ENCODE data around the gene ACTL6B. TPM values are rescaled to one million over a fixed set of nuclear protein-coding genes. Genes with fewer than 3 reads are reported as not detected.
A peak's percentile ranks its signal among the peaks of the same experiment; 100 is the strongest.

ACTL6B gene
- total RNA-seq, 2 donors from 2014 or later, result not detected

GRCh38 chr7:100623951-100624824 lies 32.1 kb downstream of the ACTL6B start:
- Mint-ChIP-seq H3K27ac (peak overlapping the region in 1 of 2 donors; percentile 4), H3K36me3 (peaks cover 0 to 10% of the 10 kb centered on the region in 2 donors), H3K9me3 (no peaks in the 10 kb centered on the region)
- ATAC-seq (no peak), DNase-seq (ENCODE audit: low spot score in 2 of 2) (no peak)

DNA sequence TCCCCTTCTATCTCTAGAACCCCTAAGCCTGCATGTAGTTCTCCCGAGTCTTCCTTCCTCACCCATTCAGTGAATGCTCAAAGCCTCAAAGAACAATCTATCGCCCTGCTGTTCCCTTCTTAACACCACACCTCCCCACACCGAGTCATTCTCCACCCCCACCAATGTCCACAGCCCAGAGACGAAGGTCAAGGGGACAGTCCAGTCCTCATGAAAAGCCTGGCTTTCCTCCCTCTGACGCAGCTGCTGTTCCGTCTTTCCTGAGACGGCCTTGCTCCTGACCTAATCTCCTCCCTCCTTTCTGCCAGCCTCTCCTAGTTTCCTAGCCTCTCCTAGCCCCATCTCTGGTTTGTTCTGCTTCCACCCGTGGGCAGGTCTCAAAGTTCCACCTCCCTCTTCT lies 34.7 kb downstream of the ACTL6B start:
- no peak for DNase-seq (ENCODE audit: low spot score in 2 of 2)
- ATAC-seq, result no peak
- Mint-ChIP-seq H3K36me3 (peaks cover 0 to 5% of the 10 kb centered on the region in 2 donors), H3K9me3 (no peaks in the 10 kb centered on the region), H3K27ac (peak overlapping the region in 1 of 2 donors; percentile 1)

GRCh38 chr7:100620804-100621203 lies 35.4 kb downstream of the ACTL6B start:
- no peak for DNase-seq (ENCODE audit: low spot score in 2 of 2)
- H3K36me3 Mint-ChIP-seq, result peaks cover 0 to 5% of the 10 kb centered on the region in 2 donors
- H3K27ac Mint-ChIP-seq, result peak overlapping the region in 1 of 2 donors; percentile 56
- no peak for ATAC-seq
- H3K9me3 Mint-ChIP-seq, result no peaks in the 10 kb centered on the region

DNA sequence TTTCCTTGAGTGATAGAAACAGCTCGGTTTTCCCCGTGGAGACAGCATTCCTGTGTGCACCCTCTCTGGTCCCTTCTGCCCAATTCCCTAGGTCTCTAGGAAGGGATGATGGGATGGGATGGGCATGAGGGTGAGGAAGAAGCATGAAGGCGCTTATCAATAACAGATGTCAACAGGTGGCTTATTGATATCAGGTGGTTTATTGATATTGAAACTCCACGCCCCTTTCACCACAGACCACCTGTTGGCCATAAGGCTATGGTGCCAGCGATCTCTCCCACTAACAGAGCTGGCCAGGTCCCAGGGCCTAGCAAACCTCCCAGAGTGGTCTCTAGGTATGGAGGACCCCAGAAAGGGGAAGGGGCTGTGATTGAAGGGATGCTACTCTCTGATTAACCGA lies 36.0 kb downstream of the ACTL6B start:
- Mint-ChIP-seq H3K9me3 (no peaks in the 10 kb centered on the region), H3K27ac (no peak overlapping the region), H3K36me3 (peaks cover 0 to 5% of the 10 kb centered on the region in 2 donors)
- DNase-seq (ENCODE audit: low spot score in 2 of 2), result no peak
- no peak for ATAC-seq

DNA sequence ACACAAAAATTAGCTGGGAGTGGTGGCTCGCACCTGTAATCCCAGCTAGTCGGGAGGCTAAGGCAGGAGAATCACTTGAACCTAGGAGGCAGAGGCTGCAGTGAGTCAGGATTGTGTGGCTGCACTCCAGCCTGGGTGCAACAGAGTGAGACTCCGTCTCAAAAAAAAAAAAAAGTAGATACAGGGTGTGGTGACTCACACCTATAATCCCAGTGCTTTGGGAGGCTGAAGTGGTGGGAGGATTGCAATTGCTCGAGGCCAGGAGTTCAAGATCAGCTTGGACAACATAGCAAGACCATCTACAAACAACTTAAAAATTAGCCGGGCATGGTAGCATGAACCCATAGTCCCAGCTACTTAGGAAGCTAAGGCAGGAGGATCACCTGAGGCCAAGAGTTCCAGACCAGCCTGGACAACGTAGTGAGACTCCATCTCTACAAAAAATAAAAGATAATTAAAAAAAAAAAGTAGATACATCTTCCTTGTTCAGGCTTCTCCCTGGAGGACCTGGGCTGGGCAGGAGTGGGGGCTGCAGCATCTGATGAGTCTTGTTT lies 41.9 kb downstream of the ACTL6B start:
- Mint-ChIP-seq H3K27ac (peak overlapping the region in 1 of 2 donors; percentile 10), H3K36me3 (no peaks in the 10 kb centered on the region), H3K9me3 (no peaks in the 10 kb centered on the region)
- ATAC-seq (no peak), DNase-seq (ENCODE audit: low spot score in 2 of 2) (no peak)

DNA sequence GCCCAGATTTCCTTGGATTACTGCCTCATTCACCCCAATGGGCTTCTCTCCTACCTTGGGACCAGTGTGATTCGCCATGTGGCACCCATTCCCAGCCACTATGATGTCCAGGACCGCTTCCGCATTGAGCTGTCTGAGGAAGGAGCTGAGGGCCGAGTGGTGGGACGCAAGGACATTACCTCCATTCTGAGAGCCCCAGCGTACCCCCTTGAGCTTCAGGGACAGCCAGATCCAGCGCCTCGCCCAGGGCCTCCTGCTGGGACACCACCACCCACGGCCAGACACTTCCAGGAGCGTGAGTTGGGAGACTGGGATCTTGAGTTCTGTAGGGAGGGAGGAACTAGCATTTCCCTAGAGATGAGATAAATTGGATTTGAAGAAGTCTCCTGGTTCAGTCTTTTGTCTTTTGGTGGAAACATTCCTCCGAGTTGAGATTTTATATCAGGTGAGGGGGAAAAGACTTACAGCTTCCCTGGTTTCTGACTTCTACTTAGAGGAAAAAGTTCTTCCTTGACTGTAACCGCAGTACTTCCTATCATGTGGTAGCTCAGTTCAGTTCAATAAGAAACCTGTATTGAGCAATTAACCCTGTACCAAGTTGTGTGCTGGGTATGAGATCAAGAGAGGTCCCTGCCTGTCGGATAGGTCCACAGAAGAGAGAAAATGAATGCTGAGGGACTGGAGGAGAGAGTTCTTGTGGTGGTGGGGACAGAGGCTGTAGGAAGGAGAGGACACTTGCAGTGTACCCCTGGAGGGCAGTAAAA lies 42.7 kb downstream of the ACTL6B start:
- Mint-ChIP-seq H3K36me3 (no peaks in the 10 kb centered on the region), H3K9me3 (no peaks in the 10 kb centered on the region), H3K27ac (peak overlapping the region in 1 of 2 donors; percentile 10)
- no peak for ATAC-seq
- no peak for DNase-seq (ENCODE audit: low spot score in 2 of 2)

- peak; percentile 1 to 2 for ATAC-seq
- peak overlapping the region in 1 of 2 donors; percentile 92 for H3K27ac Mint-ChIP-seq
- H3K36me3 Mint-ChIP-seq, result no peaks in the 10 kb centered on the region
- no peak for DNase-seq (ENCODE audit: low spot score in 2 of 2)
- H3K9me3 Mint-ChIP-seq, result no peaks in the 10 kb centered on the region
Observed at GRCh38 chr7:100612730-100613390, 43.4 kb downstream of the ACTL6B start.

GRCh38 chr7:100611983-100612729 lies 44.1 kb downstream of the ACTL6B start, which contains the start of gene MOSPD3:
TSS of gene MOSPD3 (plus strand) at chr7:100612540. CDS start at chr7:100612792, 252 bp downstream.
- no peaks in the 10 kb centered on the region for H3K9me3 Mint-ChIP-seq
- peak within 1 kb of the TSS; percentile 92 to 99 for H3K27ac Mint-ChIP-seq
- H3K36me3 Mint-ChIP-seq, result no peaks in the 10 kb centered on the region

DNA sequence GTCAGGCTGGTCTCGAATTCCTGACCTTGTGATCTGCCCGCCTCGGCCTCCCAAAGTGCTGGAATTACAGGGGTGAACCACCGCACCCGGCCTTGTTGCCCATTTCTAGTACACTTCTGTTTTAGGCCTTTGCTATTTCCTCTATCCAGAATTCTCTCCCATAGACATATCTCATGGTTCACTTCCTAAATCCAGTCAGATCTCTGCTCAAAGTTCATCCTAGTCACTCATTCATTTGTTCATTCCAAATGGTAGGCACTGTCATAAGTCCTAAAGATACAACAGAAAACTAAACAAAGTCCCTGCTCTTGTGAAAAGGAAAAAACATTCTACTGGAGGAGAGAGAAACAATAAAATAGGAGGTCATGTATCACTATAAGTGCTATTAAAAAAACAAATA lies 46.3 kb downstream of the ACTL6B start:
- ATAC-seq, result no peak
- Mint-ChIP-seq H3K36me3 (no peaks in the 10 kb centered on the region), H3K27ac (peak overlapping the region in 1 of 2 donors; percentile 16), H3K9me3 (no peaks in the 10 kb centered on the region)
- DNase-seq (ENCODE audit: low spot score in 2 of 2), result no peak

More at GRCh38 chr7:100611983-100612729, 44.1 kb downstream of the ACTL6B start, which contains the start of gene MOSPD3:
- DNase-seq (ENCODE audit: low spot score in 2 of 2) (peak; percentile 98 to 99), ATAC-seq (peak; percentile 93 to 94)

DNA sequence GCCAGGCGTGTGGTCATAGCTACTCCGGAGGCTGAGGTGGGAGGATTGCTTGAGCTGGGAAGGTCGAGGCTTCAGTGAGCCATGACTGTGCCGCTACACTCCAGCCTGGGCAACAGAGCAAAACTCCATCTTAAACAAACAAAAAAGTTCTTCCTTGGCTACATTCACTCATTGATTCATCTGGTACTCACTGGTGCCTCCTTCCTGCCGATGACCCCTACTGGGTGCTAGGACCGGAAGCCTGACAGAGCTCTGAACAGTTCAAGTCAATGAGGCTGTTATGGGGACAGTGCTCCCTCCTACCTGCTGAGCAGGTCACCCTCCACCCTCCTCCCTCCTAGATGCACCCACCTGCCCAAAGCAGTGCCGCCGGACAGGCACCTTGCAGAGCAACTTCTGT lies 49.1 kb downstream of the ACTL6B start:
- no peak for ATAC-seq

DNA sequence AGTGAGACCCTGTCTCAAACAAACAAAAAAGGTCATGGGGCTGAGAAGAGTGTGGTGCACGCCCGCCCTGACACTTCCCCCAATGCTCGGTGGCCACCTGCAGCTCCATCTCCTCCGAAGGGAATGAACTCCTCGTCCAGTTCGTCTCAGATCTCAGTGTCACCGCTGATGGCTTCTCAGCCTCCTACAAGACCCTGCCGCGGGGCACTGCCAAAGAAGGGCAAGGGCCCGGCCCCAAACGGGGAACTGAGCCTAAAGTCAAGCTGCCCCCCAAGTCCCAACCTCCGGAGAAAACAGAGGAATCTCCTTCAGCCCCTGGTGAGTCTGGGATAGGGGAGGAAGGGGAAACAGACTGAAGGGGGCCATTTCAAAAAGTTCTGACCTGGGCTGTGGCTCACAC lies 49.9 kb downstream of the ACTL6B start:
- Mint-ChIP-seq H3K27ac (no peak overlapping the region), H3K36me3 (no peaks in the 10 kb centered on the region), H3K9me3 (no peaks in the 10 kb centered on the region)
- no peak for ATAC-seq
- DNase-seq (ENCODE audit: low spot score in 2 of 2), result no peak

More for the DNA sequence above, 49.1 kb downstream of the ACTL6B start:
- no peak for DNase-seq (ENCODE audit: low spot score in 2 of 2)
- Mint-ChIP-seq H3K36me3 (no peaks in the 10 kb centered on the region), H3K9me3 (no peaks in the 10 kb centered on the region), H3K27ac (no peak overlapping the region)

GRCh38 chr7:100604976-100605911 lies 51.0 kb downstream of the ACTL6B start:
- Mint-ChIP-seq H3K27ac (peak overlapping the region in 1 of 2 donors; percentile 73), H3K36me3 (no peaks in the 10 kb centered on the region), H3K9me3 (no peaks in the 10 kb centered on the region)
- ATAC-seq, result peak; percentile 28 to 44
- peak in 1 of 2 donors; percentile 53 for DNase-seq (ENCODE audit: low spot score in 2 of 2)

GRCh38 chr7:100604028-100604975 lies 51.9 kb downstream of the ACTL6B start:
- Mint-ChIP-seq H3K27ac (peak overlapping the region; percentile 73 to 87), H3K36me3 (no peaks in the 10 kb centered on the region), H3K9me3 (no peaks in the 10 kb centered on the region)
- peak; percentile 71 to 84 for DNase-seq (ENCODE audit: low spot score in 2 of 2)
- peak; percentile 75 to 78 for ATAC-seq

GRCh38 chr7:100603726-100604027 lies 52.6 kb downstream of the ACTL6B start:
- Mint-ChIP-seq H3K9me3 (no peaks in the 10 kb centered on the region), H3K27ac (peak overlapping the region; percentile 53 to 87), H3K36me3 (no peaks in the 10 kb centered on the region)
- ATAC-seq (no peak), DNase-seq (ENCODE audit: low spot score in 2 of 2) (no peak)

Data from activated naive CD4-positive, alpha-beta T cell treated with anti-CD3 and anti-CD28 coated beads, Interleukin-2, amount 50 U/mL, for 72 hours (primary cell).